ENCODE results near the gene NKAIN4.

DNA sequence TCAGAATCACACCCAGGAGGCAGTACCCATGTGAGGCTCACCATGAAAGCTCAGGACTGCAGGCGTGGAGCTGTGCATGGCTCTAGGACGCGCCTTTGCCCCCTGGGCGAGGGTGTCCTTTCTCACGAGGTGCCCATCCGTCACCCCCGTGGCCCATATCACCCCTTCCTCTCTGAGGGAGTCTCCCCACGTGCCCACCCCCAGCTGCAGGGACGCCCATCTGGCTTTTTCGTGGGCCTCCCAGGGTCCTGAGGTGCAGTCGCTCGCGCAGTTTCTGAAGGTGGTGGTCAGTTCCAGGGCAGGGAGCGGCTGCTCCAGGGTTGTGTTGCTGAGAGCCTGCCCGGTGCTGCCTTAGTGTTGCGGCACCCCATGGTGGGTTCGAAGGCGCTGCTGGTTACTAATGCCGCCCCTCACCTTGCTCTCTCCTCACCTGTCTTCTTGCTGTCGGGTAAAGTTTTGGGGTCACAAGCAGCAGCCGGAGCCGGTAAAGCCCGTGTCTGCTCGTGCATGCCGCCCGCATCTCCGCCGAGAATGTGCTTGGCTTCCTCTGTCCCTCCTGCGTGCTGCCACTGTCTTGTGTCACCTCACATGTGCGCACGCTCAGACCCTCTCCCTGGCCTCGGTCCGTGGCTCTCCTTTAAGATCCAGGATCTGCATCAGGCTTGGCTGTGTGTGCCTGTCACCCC, 29.3 kb upstream of the NKAIN4 start:
- TF ChIP-seq, protein P1, sequence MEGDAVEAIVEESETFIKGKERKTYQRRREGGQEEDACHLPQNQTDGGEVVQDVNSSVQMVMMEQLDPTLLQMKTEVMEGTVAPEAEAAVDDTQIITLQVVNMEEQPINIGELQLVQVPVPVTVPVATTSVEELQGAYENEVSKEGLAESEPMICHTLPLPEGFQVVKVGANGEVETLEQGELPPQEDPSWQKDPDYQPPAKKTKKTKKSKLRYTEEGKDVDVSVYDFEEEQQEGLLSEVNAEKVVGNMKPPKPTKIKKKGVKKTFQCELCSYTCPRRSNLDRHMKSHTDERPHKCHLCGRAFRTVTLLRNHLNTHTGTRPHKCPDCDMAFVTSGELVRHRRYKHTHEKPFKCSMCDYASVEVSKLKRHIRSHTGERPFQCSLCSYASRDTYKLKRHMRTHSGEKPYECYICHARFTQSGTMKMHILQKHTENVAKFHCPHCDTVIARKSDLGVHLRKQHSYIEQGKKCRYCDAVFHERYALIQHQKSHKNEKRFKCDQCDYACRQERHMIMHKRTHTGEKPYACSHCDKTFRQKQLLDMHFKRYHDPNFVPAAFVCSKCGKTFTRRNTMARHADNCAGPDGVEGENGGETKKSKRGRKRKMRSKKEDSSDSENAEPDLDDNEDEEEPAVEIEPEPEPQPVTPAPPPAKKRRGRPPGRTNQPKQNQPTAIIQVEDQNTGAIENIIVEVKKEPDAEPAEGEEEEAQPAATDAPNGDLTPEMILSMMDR (IDR thresholded peaks at IDR 0.05): no peak
- no peak for TF ChIP-seq POLR2A (IDR thresholded peaks at IDR 0.05)

Data from adrenal gland (tissue), 5 donors.